ENCODE measurements around the gene BCAS3. TPM values are rescaled to one million over a fixed set of nuclear protein-coding genes. Genes with fewer than 3 reads are reported as not detected.

The BCAS3 gene
- polyA plus RNA-seq, 1 donor from 2014 or later, result 21.6 TPM

DNA sequence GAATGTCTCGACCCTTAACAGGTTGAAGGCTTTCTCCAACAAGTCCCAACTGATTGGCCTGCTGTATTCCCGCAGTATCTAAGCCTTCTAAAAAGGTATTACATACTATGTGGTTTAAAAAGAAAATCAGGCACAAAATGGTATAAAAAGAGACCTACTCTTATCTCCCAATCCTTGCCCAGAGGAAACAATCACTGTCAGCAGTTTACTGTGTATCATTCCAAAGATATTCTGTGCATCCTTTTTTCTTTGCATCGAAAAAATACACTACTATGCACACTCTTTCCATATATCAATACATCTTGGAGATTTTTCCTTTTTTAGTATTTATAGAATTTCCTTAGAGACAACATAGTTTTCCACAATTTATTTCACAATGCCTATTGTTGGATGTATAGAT, 603.2 kb downstream of the BCAS3 start:
- H4K20me1 ChIP-seq (ENCODE audit: insufficient read depth), result no peaks in the 10 kb centered on the region
- H3K4me3 ChIP-seq (ENCODE audit: low read length), result no peak overlapping the region
- H3K9me3 ChIP-seq (ENCODE audit: low read length), result no peaks in the 10 kb centered on the region
- no peak overlapping the region for H2AFZ ChIP-seq (ENCODE audit: low read depth, low read length)
- no peaks in the 10 kb centered on the region for H3K9me2 ChIP-seq (ENCODE audit: insufficient read depth, low read length)
- no peaks in the 10 kb centered on the region for H3F3A ChIP-seq (ENCODE audit: insufficient read depth, low read length, poor library complexity, severe bottlenecking)
- no peak overlapping the region for H3K4me2 ChIP-seq (ENCODE audit: low read length)
- no peak overlapping the region for H3K27ac ChIP-seq (ENCODE audit: low read length)
- no peaks in the 10 kb centered on the region for H3K27me3 ChIP-seq (ENCODE audit: insufficient read depth, low read depth, low read length)
- H3K9ac ChIP-seq (ENCODE audit: low read length), result no peak overlapping the region
- H3K79me2 ChIP-seq (replicated peaks; ENCODE audit: insufficient read depth, low read length), result no peaks in the 10 kb centered on the region
- no peak for TF ChIP-seq POLR2AphosphoS5 (IDR thresholded peaks at IDR 0.05)
- TF ChIP-seq, protein P1, sequence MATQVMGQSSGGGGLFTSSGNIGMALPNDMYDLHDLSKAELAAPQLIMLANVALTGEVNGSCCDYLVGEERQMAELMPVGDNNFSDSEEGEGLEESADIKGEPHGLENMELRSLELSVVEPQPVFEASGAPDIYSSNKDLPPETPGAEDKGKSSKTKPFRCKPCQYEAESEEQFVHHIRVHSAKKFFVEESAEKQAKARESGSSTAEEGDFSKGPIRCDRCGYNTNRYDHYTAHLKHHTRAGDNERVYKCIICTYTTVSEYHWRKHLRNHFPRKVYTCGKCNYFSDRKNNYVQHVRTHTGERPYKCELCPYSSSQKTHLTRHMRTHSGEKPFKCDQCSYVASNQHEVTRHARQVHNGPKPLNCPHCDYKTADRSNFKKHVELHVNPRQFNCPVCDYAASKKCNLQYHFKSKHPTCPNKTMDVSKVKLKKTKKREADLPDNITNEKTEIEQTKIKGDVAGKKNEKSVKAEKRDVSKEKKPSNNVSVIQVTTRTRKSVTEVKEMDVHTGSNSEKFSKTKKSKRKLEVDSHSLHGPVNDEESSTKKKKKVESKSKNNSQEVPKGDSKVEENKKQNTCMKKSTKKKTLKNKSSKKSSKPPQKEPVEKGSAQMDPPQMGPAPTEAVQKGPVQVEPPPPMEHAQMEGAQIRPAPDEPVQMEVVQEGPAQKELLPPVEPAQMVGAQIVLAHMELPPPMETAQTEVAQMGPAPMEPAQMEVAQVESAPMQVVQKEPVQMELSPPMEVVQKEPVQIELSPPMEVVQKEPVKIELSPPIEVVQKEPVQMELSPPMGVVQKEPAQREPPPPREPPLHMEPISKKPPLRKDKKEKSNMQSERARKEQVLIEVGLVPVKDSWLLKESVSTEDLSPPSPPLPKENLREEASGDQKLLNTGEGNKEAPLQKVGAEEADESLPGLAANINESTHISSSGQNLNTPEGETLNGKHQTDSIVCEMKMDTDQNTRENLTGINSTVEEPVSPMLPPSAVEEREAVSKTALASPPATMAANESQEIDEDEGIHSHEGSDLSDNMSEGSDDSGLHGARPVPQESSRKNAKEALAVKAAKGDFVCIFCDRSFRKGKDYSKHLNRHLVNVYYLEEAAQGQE (IDR thresholded peaks at IDR 0.05; ENCODE audit: borderline replicate concordance), result no peak
- TF ChIP-seq TAF1 (IDR thresholded peaks at IDR 0.05; ENCODE audit: low read depth), result no peak
- no peak for TF ChIP-seq MXI1 (conservative IDR thresholded peaks at IDR 0.05; ENCODE audit: poor library complexity, severe bottlenecking)
- TF ChIP-seq, protein P2, sequence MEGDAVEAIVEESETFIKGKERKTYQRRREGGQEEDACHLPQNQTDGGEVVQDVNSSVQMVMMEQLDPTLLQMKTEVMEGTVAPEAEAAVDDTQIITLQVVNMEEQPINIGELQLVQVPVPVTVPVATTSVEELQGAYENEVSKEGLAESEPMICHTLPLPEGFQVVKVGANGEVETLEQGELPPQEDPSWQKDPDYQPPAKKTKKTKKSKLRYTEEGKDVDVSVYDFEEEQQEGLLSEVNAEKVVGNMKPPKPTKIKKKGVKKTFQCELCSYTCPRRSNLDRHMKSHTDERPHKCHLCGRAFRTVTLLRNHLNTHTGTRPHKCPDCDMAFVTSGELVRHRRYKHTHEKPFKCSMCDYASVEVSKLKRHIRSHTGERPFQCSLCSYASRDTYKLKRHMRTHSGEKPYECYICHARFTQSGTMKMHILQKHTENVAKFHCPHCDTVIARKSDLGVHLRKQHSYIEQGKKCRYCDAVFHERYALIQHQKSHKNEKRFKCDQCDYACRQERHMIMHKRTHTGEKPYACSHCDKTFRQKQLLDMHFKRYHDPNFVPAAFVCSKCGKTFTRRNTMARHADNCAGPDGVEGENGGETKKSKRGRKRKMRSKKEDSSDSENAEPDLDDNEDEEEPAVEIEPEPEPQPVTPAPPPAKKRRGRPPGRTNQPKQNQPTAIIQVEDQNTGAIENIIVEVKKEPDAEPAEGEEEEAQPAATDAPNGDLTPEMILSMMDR (IDR thresholded peaks at IDR 0.05; ENCODE audit: poor library complexity, severe bottlenecking), result no peak
- no peak for TF ChIP-seq EZH2 (IDR thresholded peaks at IDR 0.05; ENCODE audit: borderline replicate concordance, insufficient read depth, low read length, poor library complexity, severe bottlenecking)
- no peak for TF ChIP-seq RAD21 (conservative IDR thresholded peaks at IDR 0.05)
- no peak for TF ChIP-seq EP300 (conservative IDR thresholded peaks at IDR 0.05; ENCODE audit: poor library complexity, severe bottlenecking)
- no peak for TF ChIP-seq SMC3 (conservative IDR thresholded peaks at IDR 0.05; ENCODE audit: poor library complexity)
- no peaks in the 10 kb centered on the region for H3K36me3 ChIP-seq (ENCODE audit: insufficient read depth, low read length)

DNA sequence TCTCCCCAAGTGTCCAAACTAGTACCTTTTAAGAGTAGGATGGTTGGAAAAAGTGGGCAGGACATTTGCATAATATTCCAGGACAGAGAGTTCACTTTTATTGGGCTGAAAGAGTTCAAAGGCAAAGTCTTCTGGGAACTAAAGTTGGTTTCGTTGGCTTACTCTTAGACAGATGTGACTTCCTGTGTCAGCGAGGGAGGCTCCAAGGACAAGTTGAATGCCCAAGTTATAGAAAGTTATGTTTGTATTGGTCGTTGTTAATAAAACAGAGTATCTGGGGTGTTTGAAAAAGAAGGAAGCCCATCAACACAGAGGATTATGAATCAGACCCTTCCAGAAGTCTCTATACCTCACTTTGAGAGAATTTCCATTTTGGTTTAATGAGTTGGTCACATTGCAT, 604.7 kb downstream of the BCAS3 start:
- H3K9ac ChIP-seq (ENCODE audit: low read length), result no peak overlapping the region
- H3K27me3 ChIP-seq (ENCODE audit: insufficient read depth, low read depth, low read length), result no peaks in the 10 kb centered on the region
- H3K4me2 ChIP-seq (ENCODE audit: low read length), result no peak overlapping the region
- H3K9me2 ChIP-seq (ENCODE audit: insufficient read depth, low read length), result no peaks in the 10 kb centered on the region
- H3K36me3 ChIP-seq (ENCODE audit: insufficient read depth, low read length), result no peaks in the 10 kb centered on the region
- H3K27ac ChIP-seq (ENCODE audit: low read length), result no peak overlapping the region
- TF ChIP-seq EP300 (conservative IDR thresholded peaks at IDR 0.05; ENCODE audit: poor library complexity, severe bottlenecking) (no peak), SMC3 (conservative IDR thresholded peaks at IDR 0.05; ENCODE audit: poor library complexity) (no peak), POLR2AphosphoS5 (IDR thresholded peaks at IDR 0.05) (no peak), MXI1 (conservative IDR thresholded peaks at IDR 0.05; ENCODE audit: poor library complexity, severe bottlenecking) (no peak), TAF1 (IDR thresholded peaks at IDR 0.05; ENCODE audit: low read depth) (no peak), EZH2 (IDR thresholded peaks at IDR 0.05; ENCODE audit: borderline replicate concordance, insufficient read depth, low read length, poor library complexity, severe bottlenecking) (no peak)
- TF ChIP-seq, protein P1 (IDR thresholded peaks at IDR 0.05; ENCODE audit: borderline replicate concordance), result no peak
- no peaks in the 10 kb centered on the region for H4K20me1 ChIP-seq (ENCODE audit: insufficient read depth)
- no peaks in the 10 kb centered on the region for H3K9me3 ChIP-seq (ENCODE audit: low read length)
- H3F3A ChIP-seq (ENCODE audit: insufficient read depth, low read length, poor library complexity, severe bottlenecking), result no peaks in the 10 kb centered on the region
- H3K4me3 ChIP-seq (ENCODE audit: low read length), result no peak overlapping the region
- no peaks in the 10 kb centered on the region for H3K79me2 ChIP-seq (replicated peaks; ENCODE audit: insufficient read depth, low read length)
- H2AFZ ChIP-seq (ENCODE audit: low read depth, low read length), result no peak overlapping the region
